Parathyroid adenoma (tissue), 2 donors: ENCODE data around the gene FGFR1OP2.

Source experiments
- H2AFZ ChIP-seq: fragments of 300-600 bp; sonication (generic); one replicate; pipeline ENCODE4 v1.7.0; 2017; ENCODE audit warnings: antibody characterized with exemption, mild to moderate bottlenecking
- H3K27ac ChIP-seq: fragments of 300-600 bp; sonication (generic); one replicate; pipeline ENCODE4 v1.7.0; 2017
- H3K27me3 ChIP-seq: fragments of 300-600 bp; sonication (generic); one replicate; pipeline ENCODE4 v1.7.0; 2017; ENCODE audit warnings: low read length; ENCODE audit not compliant: control insufficient read depth, insufficient read depth
- H3K36me3 ChIP-seq: fragments of 300-600 bp; sonication (generic); one replicate; pipeline ENCODE4 v1.7.0; 2017; ENCODE audit warnings: low read length; ENCODE audit not compliant: control insufficient read depth, insufficient read depth
- H3K4me1 ChIP-seq: fragments of 300-600 bp; sonication (generic); one replicate; pipeline ENCODE4 v1.7.0; 2017; ENCODE audit warnings: control low read depth
- H3K4me2 ChIP-seq: fragments of 300-600 bp; sonication (generic); one replicate; pipeline ENCODE4 v1.7.0; 2017; ENCODE audit warnings: low read length
- H3K4me3 ChIP-seq: fragments of 300-600 bp; sonication (generic); one replicate; pipeline ENCODE4 v1.7.0; 2017; ENCODE audit warnings: low read depth, low read length
- H3K79me2 ChIP-seq: fragments of 300-600 bp; sonication (generic); one replicate; pipeline ENCODE4 v1.7.0; 2017; ENCODE audit warnings: control low read depth
- H3K9ac ChIP-seq: fragments of 300-600 bp; sonication (generic); one replicate; pipeline ENCODE4 v1.7.0; 2017; ENCODE audit warnings: mild to moderate bottlenecking
- H3K9me3 ChIP-seq: fragments of 300-600 bp; sonication (generic); one replicate; pipeline ENCODE4 v1.7.0; 2017; ENCODE audit warnings: low read length; ENCODE audit not compliant: control insufficient read depth
- TF ChIP-seq, protein P1 (sequence below): fragments of 300-600 bp; sonication (generic); IDR thresholded peaks from one replicate; pipeline ENCODE4 v1.7.0; 2017; ENCODE audit warnings: antibody characterized with exemption, mild to moderate bottlenecking
- donor health status: primary hyperparathyroidism.

Gene FGFR1OP2

DNA sequence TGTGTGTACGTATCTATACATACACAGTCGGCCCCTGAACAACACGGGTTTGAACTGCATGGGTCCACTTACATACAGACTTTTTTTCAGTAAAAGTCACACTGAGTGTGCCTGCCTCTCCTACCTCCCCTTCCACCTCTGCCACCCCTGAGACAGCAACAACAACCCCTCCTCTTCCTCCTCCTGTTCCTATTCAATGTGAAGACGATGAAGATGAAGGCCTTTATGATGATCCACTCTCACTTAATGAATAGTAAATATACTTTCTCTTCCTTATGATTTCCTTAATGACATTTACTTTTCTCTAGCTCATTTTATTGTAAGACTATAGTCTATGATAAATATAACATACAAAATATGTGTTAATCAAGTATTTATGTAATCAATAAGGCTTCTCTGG is 50.4 kb downstream of the FGFR1OP2 start:
- Histone ChIP-seq H3K27ac (no peak overlapping the region), H3K4me3 (no peak overlapping the region), H3K79me2 (peaks cover 5% of the 10 kb centered on the region), H3K4me1 (no peaks in the 10 kb centered on the region), H3K9ac (no peak overlapping the region), H3K4me2 (no peak overlapping the region), H3K9me3 (no peaks in the 10 kb centered on the region), H3K27me3 (no peaks in the 10 kb centered on the region), H2AFZ (no peak overlapping the region), H3K36me3 (no peaks in the 10 kb centered on the region)
- TF ChIP-seq, protein P1, sequence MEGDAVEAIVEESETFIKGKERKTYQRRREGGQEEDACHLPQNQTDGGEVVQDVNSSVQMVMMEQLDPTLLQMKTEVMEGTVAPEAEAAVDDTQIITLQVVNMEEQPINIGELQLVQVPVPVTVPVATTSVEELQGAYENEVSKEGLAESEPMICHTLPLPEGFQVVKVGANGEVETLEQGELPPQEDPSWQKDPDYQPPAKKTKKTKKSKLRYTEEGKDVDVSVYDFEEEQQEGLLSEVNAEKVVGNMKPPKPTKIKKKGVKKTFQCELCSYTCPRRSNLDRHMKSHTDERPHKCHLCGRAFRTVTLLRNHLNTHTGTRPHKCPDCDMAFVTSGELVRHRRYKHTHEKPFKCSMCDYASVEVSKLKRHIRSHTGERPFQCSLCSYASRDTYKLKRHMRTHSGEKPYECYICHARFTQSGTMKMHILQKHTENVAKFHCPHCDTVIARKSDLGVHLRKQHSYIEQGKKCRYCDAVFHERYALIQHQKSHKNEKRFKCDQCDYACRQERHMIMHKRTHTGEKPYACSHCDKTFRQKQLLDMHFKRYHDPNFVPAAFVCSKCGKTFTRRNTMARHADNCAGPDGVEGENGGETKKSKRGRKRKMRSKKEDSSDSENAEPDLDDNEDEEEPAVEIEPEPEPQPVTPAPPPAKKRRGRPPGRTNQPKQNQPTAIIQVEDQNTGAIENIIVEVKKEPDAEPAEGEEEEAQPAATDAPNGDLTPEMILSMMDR = no peak

DNA sequence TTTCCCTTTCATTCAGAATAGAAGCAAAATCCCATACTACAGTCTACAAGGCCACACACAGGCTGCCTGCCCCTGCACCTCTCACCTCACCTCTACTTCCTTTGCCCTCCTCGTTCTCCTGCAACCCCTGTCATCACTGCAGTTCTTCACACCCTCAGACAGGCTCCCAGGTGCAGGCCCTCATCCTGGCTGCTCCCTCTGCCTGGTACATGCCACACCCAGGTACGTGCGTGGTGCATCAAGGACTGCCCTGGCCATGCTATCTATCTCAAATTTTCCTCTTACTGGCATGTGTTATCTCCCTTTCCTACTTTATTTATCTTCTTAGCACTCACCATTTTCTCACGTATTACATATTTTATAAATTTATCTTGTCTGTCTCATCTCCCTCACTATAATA is 51.6 kb downstream of the FGFR1OP2 start:
- no peaks in the 10 kb centered on the region for H3K36me3 ChIP-seq
- H3K9ac ChIP-seq = no peak overlapping the region
- no peaks in the 10 kb centered on the region for H3K9me3 ChIP-seq
- H2AFZ ChIP-seq = no peak overlapping the region
- no peak overlapping the region for H3K4me3 ChIP-seq
- no peaks in the 10 kb centered on the region for H3K4me1 ChIP-seq
- no peak overlapping the region for H3K4me2 ChIP-seq
- no peaks in the 10 kb centered on the region for H3K27me3 ChIP-seq
- TF ChIP-seq, protein P1 = no peak
- H3K27ac ChIP-seq = no peak overlapping the region
- peaks cover 5% of the 10 kb centered on the region for H3K79me2 ChIP-seq

DNA sequence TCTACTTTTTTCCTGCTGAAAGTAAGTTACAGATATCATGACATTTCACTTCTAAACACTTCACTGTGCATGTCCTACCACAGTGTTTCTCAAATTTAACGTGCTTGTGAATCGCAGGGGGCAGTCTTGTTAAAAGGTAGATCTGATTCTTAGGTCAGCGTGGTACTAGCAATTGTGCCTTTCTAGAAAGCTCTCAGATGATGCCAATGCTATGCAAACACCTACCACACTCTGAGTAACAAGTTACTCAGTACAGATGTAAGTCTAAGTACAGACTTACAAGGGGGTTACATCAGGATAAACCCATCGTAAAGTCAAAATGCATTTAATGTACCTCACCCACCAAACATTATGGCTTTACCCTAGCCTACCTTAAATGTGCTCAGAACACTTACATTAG is 53.6 kb downstream of the FGFR1OP2 start:
- TF ChIP-seq, protein P1 = no peak
- no peak overlapping the region for H3K4me2 ChIP-seq

DNA sequence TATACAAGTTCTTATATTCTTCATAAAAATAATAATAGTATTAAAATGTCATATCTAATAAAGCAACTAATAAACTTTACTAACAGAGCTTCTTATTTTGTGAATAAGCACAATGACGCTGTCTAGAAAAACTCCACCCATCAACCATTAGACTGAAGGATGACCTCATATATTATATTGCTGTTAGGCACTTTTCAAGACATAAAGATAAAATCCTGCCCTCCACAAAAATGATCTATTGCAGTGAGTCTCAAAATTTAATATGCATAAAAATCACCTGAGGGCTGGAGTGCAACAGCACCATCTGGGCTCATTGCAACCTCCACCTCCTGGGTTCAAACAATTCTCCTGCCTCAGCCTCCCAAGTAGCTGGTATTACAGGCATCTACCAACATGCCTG is 55.8 kb downstream of the FGFR1OP2 start:
- Histone ChIP-seq H3K4me3 (no peak overlapping the region), H3K27me3 (no peaks in the 10 kb centered on the region), H3K9me3 (no peaks in the 10 kb centered on the region), H3K4me1 (no peaks in the 10 kb centered on the region), H3K36me3 (no peaks in the 10 kb centered on the region), H2AFZ (no peak overlapping the region), H3K27ac (no peak overlapping the region), H3K79me2 (peaks cover 4% of the 10 kb centered on the region), H3K4me2 (no peak overlapping the region), H3K9ac (no peak overlapping the region)
- TF ChIP-seq, protein P1 = no peak

More for the DNA sequence above, 53.6 kb downstream of the FGFR1OP2 start:
- H3K9me3 ChIP-seq = no peaks in the 10 kb centered on the region
- H3K9ac ChIP-seq = no peak overlapping the region
- no peaks in the 10 kb centered on the region for H3K36me3 ChIP-seq
- H3K4me3 ChIP-seq = no peak overlapping the region
- no peak overlapping the region for H3K27ac ChIP-seq
- H3K27me3 ChIP-seq = no peaks in the 10 kb centered on the region
- H3K4me1 ChIP-seq = no peaks in the 10 kb centered on the region
- H3K79me2 ChIP-seq = no peaks in the 10 kb centered on the region
- H2AFZ ChIP-seq = no peak overlapping the region

DNA sequence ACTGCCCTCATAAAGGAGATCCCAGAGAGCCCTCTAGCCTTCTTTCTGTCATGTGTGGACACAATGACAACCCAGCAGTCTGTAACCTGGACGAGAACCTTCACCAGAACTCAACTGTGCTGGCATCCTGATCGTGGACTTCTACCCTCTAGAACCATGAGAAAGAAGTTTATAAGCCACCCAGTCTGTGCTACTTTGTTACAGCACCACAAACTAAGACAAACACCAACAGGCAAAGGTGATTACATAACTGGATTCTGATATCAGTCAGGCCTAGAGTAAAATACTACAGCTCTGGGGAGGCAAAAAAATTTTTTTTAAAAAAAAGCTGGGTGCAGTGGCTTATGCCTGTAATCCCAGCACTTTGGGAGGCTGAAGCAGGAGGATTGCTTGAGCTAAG is 57.4 kb downstream of the FGFR1OP2 start:
- no peak overlapping the region for H3K27ac ChIP-seq
- H3K36me3 ChIP-seq = no peaks in the 10 kb centered on the region
- TF ChIP-seq, protein P1 = no peak
- H3K27me3 ChIP-seq = no peaks in the 10 kb centered on the region
- H3K9ac ChIP-seq = no peak overlapping the region
- H2AFZ ChIP-seq = no peak overlapping the region
- no peaks in the 10 kb centered on the region for H3K4me1 ChIP-seq
- H3K4me2 ChIP-seq = no peak overlapping the region
- H3K4me3 ChIP-seq = no peak overlapping the region
- H3K9me3 ChIP-seq = no peaks in the 10 kb centered on the region
- H3K79me2 ChIP-seq = peaks cover 10% of the 10 kb centered on the region
